ENCODE measurements around the gene PRDM1. TPM values are rescaled to one million over a fixed set of nuclear protein-coding genes. Genes with fewer than 3 reads are reported as not detected.

PRDM1 gene
- total RNA-seq, 4 donors from 2014 or later, result 5.3 to 13.4 (median 10.6) TPM

DNA sequence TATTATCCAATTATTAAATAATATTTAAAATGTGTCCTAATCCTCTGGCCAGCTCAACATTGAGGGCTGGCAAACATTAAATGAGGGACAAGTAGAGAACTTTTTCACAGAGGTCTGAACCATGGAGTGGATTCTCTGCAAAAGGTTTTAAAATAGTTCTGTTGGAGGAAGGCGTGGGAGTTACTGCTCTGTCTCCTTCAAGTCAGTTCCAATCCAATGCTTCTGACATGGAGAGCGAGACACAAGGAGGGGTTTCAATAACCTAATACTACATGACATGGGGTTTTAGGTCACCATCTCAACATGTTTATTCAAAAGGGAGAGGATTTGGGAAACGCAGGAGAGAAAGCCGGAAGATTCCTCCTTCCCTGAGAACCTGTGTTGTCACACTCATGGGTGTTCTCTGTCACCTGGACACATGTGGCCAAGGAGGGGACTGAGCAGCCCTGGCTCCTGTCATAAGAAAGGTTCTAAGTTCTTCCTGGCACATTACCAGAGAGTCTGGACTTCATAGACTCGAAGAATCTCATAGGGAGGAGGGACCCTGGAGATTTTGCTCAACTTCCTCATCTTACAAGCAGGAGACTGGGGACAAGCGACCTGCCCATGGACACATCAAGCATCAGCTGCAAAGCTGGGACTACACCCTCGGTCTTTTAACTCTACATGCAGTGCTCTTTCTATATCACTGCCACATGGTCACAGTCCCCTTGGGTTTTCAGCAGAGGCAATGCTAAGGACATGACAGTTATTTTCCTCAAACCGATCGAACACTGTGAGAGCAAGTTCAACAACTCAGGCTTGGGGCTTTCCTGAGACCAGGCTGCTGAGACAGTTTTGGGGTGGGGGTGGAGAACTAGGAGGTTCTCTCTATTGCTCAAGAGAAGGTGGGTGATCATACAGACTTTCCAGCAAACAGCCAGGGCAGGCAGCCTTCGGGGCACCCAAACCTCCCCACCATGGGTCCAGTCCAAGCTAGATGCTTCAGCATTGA lies 38.6 kb downstream of the PRDM1 start:
- TF ChIP-seq, protein P1, sequence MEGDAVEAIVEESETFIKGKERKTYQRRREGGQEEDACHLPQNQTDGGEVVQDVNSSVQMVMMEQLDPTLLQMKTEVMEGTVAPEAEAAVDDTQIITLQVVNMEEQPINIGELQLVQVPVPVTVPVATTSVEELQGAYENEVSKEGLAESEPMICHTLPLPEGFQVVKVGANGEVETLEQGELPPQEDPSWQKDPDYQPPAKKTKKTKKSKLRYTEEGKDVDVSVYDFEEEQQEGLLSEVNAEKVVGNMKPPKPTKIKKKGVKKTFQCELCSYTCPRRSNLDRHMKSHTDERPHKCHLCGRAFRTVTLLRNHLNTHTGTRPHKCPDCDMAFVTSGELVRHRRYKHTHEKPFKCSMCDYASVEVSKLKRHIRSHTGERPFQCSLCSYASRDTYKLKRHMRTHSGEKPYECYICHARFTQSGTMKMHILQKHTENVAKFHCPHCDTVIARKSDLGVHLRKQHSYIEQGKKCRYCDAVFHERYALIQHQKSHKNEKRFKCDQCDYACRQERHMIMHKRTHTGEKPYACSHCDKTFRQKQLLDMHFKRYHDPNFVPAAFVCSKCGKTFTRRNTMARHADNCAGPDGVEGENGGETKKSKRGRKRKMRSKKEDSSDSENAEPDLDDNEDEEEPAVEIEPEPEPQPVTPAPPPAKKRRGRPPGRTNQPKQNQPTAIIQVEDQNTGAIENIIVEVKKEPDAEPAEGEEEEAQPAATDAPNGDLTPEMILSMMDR (IDR thresholded peaks at IDR 0.05; ENCODE audit: low read depth), result no peak

DNA sequence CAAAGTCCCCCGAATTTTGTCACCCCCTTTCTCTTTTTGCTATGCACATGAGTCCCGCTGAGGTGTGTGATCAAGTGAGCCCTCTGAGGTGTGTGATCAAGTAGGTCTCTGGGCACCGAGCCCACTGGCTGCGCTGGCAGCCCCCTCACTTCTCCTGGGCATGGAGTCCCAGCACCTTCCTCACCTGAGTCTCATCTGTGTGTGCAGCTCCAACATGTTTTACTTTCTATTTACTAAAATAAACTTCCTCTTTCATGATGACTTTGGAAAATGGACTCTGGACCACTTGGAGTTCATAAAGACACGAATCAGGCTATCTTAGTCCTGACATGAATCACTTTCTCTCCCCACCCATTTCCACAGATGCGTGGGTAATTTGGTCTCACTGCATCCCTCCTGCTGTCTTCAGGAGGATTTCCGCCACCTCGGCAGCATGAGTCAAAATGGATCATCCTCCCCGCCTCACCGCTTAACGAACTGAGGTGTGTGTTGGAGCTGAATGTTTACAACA lies 39.8 kb downstream of the PRDM1 start:
- TF ChIP-seq, protein P1 (IDR thresholded peaks at IDR 0.05; ENCODE audit: low read depth), result no peak

DNA sequence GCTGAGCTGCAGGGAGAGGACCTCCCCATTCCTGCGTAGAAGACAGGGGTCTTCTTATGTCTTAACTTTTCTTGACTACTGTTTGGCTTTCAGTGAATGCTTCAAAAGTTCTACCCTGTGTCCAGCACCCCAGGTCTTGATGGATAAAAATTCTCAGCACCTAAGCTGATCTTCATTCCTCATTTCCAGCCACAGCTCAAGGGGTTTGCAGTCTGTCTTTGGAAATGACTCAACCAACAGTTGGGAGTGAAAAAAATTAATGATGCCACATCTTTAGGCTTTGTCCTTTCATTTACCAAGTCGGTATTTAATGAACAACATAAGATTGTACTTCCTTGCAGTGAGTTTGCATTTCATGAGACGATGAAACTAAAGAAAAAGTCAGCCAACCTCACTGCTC lies 40.3 kb downstream of the PRDM1 start:
- TF ChIP-seq, protein P1 (IDR thresholded peaks at IDR 0.05; ENCODE audit: low read depth), result no peak

DNA sequence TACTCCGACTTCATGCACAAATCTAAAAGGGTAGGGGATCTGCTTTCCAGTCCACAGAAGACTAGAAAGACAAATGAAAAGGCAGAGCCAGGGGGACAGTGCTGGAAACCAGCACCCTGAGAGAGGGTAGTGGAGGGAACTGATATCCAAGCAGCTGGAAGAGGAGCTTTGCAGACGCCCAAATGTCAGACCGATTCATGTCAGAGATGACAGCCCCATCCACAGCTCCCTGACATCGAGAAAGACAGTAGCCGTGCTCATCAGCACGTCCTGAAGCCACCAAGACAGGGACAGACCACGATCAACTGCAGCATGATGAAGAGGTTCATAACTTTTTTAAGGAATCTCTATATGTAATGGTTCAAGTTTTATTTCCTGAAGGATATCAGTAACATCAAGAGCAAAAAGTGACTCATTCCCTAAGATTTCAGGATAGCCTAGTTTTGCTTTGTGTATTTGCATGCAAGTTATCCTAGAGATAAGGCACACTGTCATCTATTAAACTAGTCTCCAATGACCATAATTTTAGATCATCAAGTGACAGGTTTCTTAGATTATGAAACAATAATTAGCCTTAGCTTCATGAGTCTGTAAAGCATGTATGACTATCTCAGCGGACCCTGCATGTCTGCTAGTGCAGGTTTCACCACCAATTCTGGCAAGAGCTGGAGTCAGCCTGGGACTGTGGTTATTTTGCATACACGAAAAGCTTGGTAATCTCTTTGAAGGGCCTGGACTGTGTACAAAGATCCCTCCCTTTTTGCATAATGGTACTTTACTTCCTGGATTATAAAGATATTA lies 43.0 kb downstream of the PRDM1 start:
- TF ChIP-seq, protein P1 (IDR thresholded peaks at IDR 0.05; ENCODE audit: low read depth), result no peak

DNA sequence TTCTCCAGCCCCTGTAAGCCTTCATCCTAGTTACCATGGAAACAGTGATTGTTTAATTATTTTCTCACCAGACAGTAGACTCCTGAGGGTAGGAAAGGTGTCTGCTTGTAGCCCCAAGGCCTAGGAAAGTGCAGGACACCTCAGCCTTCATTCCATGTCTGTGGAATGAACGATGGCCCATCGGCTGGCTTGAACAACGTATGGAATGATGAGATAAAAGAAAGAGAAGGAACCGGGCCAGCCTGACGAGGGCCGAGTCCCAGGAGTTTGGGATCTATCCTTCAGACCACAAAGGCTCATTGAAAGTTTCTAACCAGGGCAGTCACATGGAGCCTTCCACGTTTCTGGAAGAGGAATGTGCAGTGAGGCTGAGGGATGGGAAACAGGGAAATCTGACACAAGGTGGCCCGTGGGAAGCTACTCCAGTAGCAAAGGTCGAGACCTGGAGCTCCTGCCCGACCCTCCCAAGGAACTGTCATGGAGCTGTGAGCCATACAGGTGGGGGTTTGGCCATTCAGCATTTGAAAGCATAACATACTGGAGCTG lies 46.1 kb downstream of the PRDM1 start:
- TF ChIP-seq, protein P1 (IDR thresholded peaks at IDR 0.05; ENCODE audit: low read depth), result no peak

DNA sequence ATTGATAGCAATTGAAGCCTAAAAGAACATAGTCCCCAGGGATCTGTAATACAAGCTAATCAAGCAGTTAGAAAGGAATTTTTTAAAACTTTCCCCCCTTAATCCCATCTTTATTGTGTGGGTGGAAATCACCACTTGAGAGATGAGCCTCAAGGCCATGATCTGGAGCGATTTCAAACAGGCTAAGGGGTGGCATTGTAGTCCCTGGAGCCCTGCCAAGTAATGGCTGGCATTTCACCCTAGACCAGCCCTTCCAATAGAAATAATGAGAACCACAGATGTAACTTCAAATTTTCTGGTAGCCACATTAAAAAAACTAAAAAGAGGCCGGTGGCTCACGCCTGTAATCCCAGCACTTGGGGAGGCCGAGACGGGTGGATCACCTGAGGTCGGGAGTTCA lies 46.9 kb downstream of the PRDM1 start:
- TF ChIP-seq, protein P1 (IDR thresholded peaks at IDR 0.05; ENCODE audit: low read depth), result no peak

Measured in subcutaneous adipose tissue (tissue), 4 donors.